Naive thymus-derived CD8-positive, alpha-beta T cell (primary cell): ENCODE results near the gene THSD4. TPM values are rescaled to one million over a fixed set of nuclear protein-coding genes. Genes with fewer than 3 reads are reported as not detected.

Experiments
- ATAC-seq, 2 donors: fragments of 150-1000 bp; cut with Tn5 transposase in 1 of 2; sonication (Bioruptor Pico), chemical (Tn5 transposase) in 1 of 2; 1 replicate in 1 of 2; 2 replicates in 1 of 2; pipeline ENCODE4 v1.10.0; 2021; ENCODE audit warnings: mild to moderate bottlenecking in 2 of 2, moderate library complexity in 2 of 2
- POLR2A ChIA-PET: fragments of 350-600 bp; sonication (Branson Sonifier 250); formaldehyde crosslinking; loops from one replicate; lab custom pipeline; 2021; ENCODE audit warnings: antibody characterized with exemption; lab: Charles Lee
- DNase-seq, 10 donors: peaks; one replicate each; pipeline versions ENCODE4 v3.0.0 to v3.0.0-alpha.2; 2020 to 2022
- H3K27ac Mint-ChIP-seq, 10 donors: one replicate each; pipeline ENCODE4 v1.8.0; 2020 to 2022; ENCODE audit warnings: mild to moderate bottlenecking in 10 of 10, mixed read lengths in 10 of 10, moderate library complexity in 4 of 10, inconsistent platforms in 1 of 10
- H3K27me3 Mint-ChIP-seq, 5 donors: one replicate each; pipeline ENCODE4 v1.8.0; 2021 to 2022; ENCODE audit warnings: mixed read lengths in 5 of 5
- H3K36me3 Mint-ChIP-seq, 3 donors: one replicate each; pipeline ENCODE4 v1.8.0; 2020 to 2022; ENCODE audit warnings: mixed read lengths in 3 of 3, mild to moderate bottlenecking in 2 of 3, inconsistent platforms in 1 of 3
- H3K4me1 Mint-ChIP-seq, 4 donors: one replicate each; pipeline ENCODE4 v1.8.0; 2021 to 2022; ENCODE audit warnings: mixed read lengths in 4 of 4
- H3K4me3 Mint-ChIP-seq, 10 donors: one replicate each; pipeline ENCODE4 v1.8.0; 2020 to 2022; ENCODE audit warnings: mild to moderate bottlenecking in 10 of 10, mixed read lengths in 10 of 10, moderate library complexity in 6 of 10, inconsistent platforms in 1 of 10
- H3K9me3 Mint-ChIP-seq, 9 donors: one replicate each; pipeline ENCODE4 v1.8.0; 2020 to 2022; ENCODE audit warnings: mixed read lengths in 9 of 9, mild to moderate bottlenecking in 3 of 9, inconsistent platforms in 1 of 9, moderate library complexity in 1 of 9
- polyA plus RNA-seq, 3 donors: library from polyadenylated mRNA; unstranded; fragments of 300-500 nt; fragmentation: Illumina TruSeq; gene quantifications; one replicate each; pipeline ENCODE4 v1.2.3, GENCODE V29; 2021
- total RNA-seq, 8 experiments: library from RNA in 2 of 8; stranded (reverse) in 2 of 8; gene quantifications; one replicate each; pipeline ENCODE4 v1.2.3 and lab custom pipeline; 2021 to 2026

Gene THSD4
- total and polyA plus RNA-seq, 5 experiments from 2014 or later: not detected

DNA sequence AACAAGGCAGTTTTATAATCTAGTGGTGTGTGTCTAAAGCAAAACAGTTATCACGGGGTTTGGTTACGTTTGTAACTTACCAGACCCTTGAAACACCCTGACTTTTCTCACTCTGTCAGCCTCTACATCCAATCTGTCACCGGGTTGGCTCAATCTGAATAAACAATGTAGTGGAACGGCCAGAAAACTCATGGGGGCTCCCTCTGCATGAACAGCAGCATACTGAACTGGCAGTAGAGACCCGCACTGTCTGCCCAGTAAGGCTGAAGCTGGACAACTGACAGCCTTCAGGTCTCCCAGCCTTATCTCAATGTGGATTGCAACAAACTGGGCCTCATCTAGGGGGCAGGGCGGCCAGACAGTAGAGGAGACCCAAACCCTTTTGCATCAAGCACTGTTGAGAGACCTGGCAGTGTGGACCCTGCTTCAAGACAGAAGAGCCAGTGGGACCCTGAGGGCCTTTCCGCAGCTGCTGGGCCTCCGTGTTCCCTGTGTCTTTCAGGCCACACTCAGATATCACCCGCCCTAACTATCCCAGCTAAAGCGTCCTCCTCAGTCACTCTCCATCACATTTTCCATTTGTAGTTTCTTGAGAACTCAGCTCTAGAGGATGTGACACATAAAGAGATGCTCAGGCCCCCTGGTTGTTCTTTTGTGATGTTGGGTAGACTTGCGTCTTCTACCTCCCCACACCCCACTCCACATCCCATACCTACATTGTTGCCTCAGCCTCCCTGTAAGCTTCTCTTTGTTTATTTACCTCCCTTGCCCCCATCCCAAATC is 513.9 kb downstream of the THSD4 start:
- DNase-seq: no peak
- Mint-ChIP-seq H3K27ac (no peak overlapping the region), H3K4me3 (no peak overlapping the region), H3K4me1 (no peaks in the 10 kb centered on the region), H3K9me3 (no peaks in the 10 kb centered on the region), H3K36me3 (no peaks in the 10 kb centered on the region), H3K27me3 (peaks cover 2 to 72% (median 19%) of the 10 kb centered on the region in 5 donors)
- POLR2A ChIA-PET: no interaction called here
- ATAC-seq: no peak

DNA sequence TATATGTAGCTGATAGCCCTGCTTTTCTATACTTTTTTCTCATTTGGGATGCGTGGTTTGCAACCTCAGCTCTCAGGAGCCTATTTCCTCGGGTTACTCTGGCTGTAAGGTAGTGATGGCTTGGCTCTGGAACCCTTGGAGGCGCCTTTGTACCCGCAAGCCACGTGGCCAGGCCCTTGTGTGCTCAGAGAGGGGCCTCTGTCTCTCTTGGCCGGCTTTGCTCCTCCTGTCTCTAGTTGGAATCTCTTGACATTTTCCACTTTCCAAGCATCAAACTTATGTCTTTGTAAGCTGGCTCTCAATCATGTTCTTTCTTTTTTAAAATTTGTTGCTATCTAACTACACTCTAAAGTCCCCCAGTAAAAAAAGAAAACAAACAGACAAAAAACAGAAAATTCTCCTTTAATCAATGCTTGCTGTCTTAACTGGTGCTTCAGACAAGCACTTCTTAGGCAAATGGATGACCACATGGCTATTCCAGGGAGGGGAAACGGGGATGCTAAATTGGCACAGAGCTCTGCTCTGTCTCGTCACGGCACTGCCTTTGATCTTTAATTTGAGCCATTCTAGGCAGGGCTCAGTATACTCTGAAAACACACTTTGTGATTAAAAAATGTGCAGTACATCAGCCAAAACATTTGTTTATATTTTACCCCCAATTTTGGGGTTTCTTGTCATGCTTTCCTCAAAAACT is 514.7 kb downstream of the THSD4 start:
- peaks cover 2 to 72% (median 26%) of the 10 kb centered on the region in 5 donors for H3K27me3 Mint-ChIP-seq
- ATAC-seq: no peak

DNA sequence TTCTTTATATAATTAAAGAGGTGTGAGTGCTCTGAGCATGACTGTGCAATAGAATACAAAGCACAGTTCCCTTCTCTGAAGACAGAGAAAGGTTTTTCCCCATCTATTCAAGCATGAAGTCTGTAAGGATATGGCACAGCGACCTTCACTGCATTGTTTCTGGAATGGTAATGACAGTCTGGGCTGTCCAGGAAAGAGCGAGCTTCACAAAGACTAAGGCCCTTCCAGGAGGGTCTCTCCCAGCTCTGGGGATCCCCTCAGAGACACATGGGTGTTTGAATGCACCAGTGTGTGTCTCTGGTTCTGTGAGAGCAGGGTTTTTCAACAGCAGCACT is 515.2 kb downstream of the THSD4 start:
- Mint-ChIP-seq H3K27ac (no peak overlapping the region), H3K9me3 (no peaks in the 10 kb centered on the region), H3K27me3 (peaks cover 2 to 74% (median 31%) of the 10 kb centered on the region in 5 donors), H3K36me3 (no peaks in the 10 kb centered on the region), H3K4me3 (no peak overlapping the region), H3K4me1 (no peaks in the 10 kb centered on the region)
- POLR2A ChIA-PET: no interaction called here
- ATAC-seq (no peak), DNase-seq (no peak)

More for the DNA sequence above, 514.7 kb downstream of the THSD4 start:
- no peak for DNase-seq
- POLR2A ChIA-PET: no interaction called here
- Mint-ChIP-seq H3K4me3 (no peak overlapping the region), H3K36me3 (no peaks in the 10 kb centered on the region), H3K4me1 (no peaks in the 10 kb centered on the region), H3K9me3 (no peaks in the 10 kb centered on the region), H3K27ac (no peak overlapping the region)

DNA sequence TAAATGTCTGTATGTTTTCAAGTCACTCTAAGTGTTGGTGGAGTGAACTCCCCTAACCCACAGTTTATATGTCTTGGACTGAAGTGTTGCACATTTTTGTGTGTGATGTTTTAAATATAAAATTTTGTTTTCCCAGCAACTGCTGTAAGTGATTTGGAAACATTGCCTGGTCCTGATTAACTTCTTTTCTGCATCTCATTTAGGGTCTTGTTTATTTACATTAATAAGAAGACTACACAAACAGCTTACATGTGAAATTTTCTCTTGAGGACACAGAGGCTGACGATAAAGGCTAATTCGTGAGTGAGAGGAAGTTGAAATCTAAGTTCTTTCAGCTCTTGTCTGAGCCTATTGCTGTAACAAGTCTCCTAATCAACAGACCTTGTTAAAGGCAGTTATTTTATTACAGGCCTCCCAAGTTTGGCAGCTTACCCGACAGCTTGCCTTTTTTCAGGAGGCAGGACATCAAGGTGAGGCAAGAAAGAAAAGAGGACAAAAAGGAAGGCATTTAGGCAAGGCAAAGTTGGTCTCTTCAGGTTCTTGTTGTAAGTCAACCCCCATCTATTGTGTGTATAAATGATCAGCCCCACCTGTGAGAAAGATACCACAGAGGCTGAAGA is 517.4 kb downstream of the THSD4 start:
- no peak overlapping the region for H3K4me3 Mint-ChIP-seq
- H3K36me3 Mint-ChIP-seq: no peaks in the 10 kb centered on the region
- ATAC-seq (no peak), DNase-seq (no peak)
- POLR2A ChIA-PET: no interaction called here
- no peaks in the 10 kb centered on the region for H3K9me3 Mint-ChIP-seq
- H3K4me1 Mint-ChIP-seq: no peaks in the 10 kb centered on the region
- no peak overlapping the region for H3K27ac Mint-ChIP-seq
- peaks cover 2 to 74% (median 37%) of the 10 kb centered on the region in 5 donors for H3K27me3 Mint-ChIP-seq

DNA sequence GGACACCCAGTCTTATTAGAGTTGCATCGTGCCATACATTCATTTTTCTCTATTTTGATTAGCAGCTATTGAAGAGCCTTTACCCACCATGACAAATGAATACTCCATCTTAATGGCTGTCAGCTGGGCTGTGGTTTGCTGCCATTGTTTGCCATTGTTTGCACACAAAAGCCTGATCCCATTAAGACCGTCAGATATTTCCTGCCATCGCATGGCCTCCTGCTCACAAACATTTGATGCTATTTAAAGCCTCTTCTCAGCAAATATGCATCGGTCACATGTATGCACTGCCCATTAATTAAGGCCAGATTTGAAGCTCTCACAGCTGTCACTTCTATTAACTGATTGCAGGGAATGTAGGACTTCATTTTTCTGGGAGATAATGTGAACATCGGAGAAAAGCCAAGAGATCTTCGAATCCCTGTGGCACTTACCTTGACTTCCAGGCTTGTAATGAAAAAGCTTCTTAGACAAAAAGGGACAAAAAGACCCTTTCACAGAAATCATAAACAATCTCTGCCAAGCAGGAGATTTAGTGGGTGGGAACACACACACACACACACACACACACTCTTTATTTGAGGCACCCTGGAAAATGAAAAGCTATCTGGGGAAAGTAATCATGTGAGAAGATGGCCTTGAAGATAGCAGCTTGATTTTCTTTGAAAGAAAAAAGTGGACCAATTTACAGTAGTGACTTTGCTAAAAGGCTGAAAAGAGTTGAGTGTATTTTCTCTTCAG is 519.7 kb downstream of the THSD4 start:
- no peaks in the 10 kb centered on the region for H3K9me3 Mint-ChIP-seq
- no peak for ATAC-seq
- H3K27me3 Mint-ChIP-seq: peaks cover 2 to 60% (median 31%) of the 10 kb centered on the region in 5 donors
- H3K4me1 Mint-ChIP-seq: no peaks in the 10 kb centered on the region
- H3K4me3 Mint-ChIP-seq: no peak overlapping the region
- POLR2A ChIA-PET: no interaction called here
- H3K27ac Mint-ChIP-seq: no peak overlapping the region
- DNase-seq: no peak
- no peaks in the 10 kb centered on the region for H3K36me3 Mint-ChIP-seq

- peaks cover 4 to 57% (median 30%) of the 10 kb centered on the region in 5 donors for H3K27me3 Mint-ChIP-seq
- H3K36me3 Mint-ChIP-seq: no peaks in the 10 kb centered on the region
- no peaks in the 10 kb centered on the region for H3K4me1 Mint-ChIP-seq
- H3K9me3 Mint-ChIP-seq: no peaks in the 10 kb centered on the region
- H3K4me3 Mint-ChIP-seq: no peak overlapping the region
- no peak overlapping the region for H3K27ac Mint-ChIP-seq
- ATAC-seq (no peak), DNase-seq (no peak)
- POLR2A ChIA-PET: no interaction called here
Measured at GRCh38 chr15:71635735-71636134, 520.5 kb downstream of the THSD4 start.

- Mint-ChIP-seq H3K4me3 (no peak overlapping the region), H3K27ac (no peak overlapping the region), H3K36me3 (no peaks in the 10 kb centered on the region), H3K4me1 (no peaks in the 10 kb centered on the region), H3K27me3 (peaks cover 4 to 50% (median 30%) of the 10 kb centered on the region in 5 donors), H3K9me3 (peaks cover 0 to 3% (median 0%) of the 10 kb centered on the region in 9 donors)
- POLR2A ChIA-PET: no interaction called here
- ATAC-seq (no peak), DNase-seq (no peak)
Measured at GRCh38 chr15:71638876-71639275, 523.6 kb downstream of the THSD4 start.

DNA sequence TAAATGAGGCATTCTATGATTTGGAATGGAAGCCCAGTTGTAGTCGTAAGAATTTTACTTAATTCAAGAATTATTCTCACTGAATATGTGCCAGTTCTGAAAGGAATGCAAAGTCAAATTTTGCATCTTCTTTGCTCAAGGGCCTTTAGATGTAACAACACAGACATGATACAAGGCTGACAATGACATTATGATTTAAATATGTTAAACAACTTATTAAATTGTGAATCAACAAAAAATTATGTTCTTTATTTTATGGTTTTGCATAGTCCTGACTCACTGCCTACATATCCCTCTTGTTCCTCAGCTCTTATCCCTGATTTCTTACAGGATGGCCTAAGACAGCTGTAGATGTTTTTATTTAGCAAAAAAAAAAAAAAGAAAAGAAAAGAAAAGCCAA is 524.2 kb downstream of the THSD4 start:
- no peak for DNase-seq
- H3K4me3 Mint-ChIP-seq: no peak overlapping the region
- H3K9me3 Mint-ChIP-seq: peaks cover 0 to 3% (median 0%) of the 10 kb centered on the region in 9 donors
- H3K4me1 Mint-ChIP-seq: no peaks in the 10 kb centered on the region
- no peaks in the 10 kb centered on the region for H3K36me3 Mint-ChIP-seq
- no peak overlapping the region for H3K27ac Mint-ChIP-seq
- no peak for ATAC-seq
- POLR2A ChIA-PET: no interaction called here
- peaks cover 4 to 45% (median 27%) of the 10 kb centered on the region in 5 donors for H3K27me3 Mint-ChIP-seq

DNA sequence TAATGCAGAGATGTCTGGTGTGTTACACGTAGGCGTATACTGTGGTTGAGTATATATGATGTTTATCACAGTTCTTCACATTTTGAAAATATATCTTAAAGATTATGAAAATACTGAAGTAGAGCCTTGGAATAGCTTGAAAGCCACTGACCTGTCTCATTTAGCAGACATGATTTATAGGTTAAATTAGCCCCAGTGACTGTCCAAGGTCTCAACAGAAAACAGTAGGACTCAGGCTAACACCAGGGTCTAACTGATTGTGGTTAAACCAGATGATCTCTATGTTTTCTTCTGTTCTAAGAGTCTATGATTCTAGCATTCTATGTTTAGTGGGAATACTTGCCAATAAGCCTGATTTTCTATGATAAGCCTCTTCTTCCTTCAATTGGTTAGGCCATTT is 528.6 kb downstream of the THSD4 start:
- DNase-seq (no peak), ATAC-seq (no peak)
- Mint-ChIP-seq H3K27ac (no peak overlapping the region), H3K36me3 (no peaks in the 10 kb centered on the region), H3K27me3 (peaks cover 5 to 62% (median 13%) of the 10 kb centered on the region in 5 donors), H3K9me3 (peaks cover 0 to 8% (median 2%) of the 10 kb centered on the region in 9 donors), H3K4me3 (no peak overlapping the region), H3K4me1 (no peaks in the 10 kb centered on the region)
- POLR2A ChIA-PET: no interaction called here

- Mint-ChIP-seq H3K36me3 (no peaks in the 10 kb centered on the region), H3K4me1 (no peaks in the 10 kb centered on the region)
- no peak for ATAC-seq
Measured at GRCh38 chr15:71646767-71647486, 531.7 kb downstream of the THSD4 start.

DNA sequence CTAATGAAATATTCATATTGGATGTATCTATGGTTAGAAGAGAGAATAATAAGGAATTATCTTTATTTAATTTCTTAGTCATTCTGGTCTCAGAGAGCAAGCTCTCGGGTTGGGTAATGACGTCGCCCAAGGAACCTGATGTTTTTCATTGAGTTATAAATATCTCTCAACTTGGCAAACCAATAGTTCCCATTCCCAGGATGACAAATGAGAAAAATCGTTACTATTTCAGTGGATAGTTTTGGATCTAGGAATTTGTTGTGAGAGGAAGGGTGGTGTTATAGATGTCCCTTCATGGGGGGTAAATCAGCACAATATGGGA is 532.2 kb downstream of the THSD4 start:
- H3K27ac Mint-ChIP-seq: no peak overlapping the region
- no peaks in the 10 kb centered on the region for H3K4me1 Mint-ChIP-seq
- no peak for DNase-seq
- peaks cover 2 to 66% (median 9%) of the 10 kb centered on the region in 5 donors for H3K27me3 Mint-ChIP-seq
- ATAC-seq: no peak
- no peak overlapping the region for H3K4me3 Mint-ChIP-seq
- peaks cover 0 to 8% (median 0%) of the 10 kb centered on the region in 9 donors for H3K9me3 Mint-ChIP-seq
- no peaks in the 10 kb centered on the region for H3K36me3 Mint-ChIP-seq
- POLR2A ChIA-PET: no interaction called here

More at GRCh38 chr15:71646767-71647486, 531.7 kb downstream of the THSD4 start:
- no peak overlapping the region for H3K4me3 Mint-ChIP-seq
- no peak overlapping the region for H3K27ac Mint-ChIP-seq
- H3K27me3 Mint-ChIP-seq: peaks cover 2 to 66% (median 10%) of the 10 kb centered on the region in 5 donors
- DNase-seq: no peak
- H3K9me3 Mint-ChIP-seq: peaks cover 0 to 8% (median 0%) of the 10 kb centered on the region in 9 donors
- POLR2A ChIA-PET: no interaction called here

DNA sequence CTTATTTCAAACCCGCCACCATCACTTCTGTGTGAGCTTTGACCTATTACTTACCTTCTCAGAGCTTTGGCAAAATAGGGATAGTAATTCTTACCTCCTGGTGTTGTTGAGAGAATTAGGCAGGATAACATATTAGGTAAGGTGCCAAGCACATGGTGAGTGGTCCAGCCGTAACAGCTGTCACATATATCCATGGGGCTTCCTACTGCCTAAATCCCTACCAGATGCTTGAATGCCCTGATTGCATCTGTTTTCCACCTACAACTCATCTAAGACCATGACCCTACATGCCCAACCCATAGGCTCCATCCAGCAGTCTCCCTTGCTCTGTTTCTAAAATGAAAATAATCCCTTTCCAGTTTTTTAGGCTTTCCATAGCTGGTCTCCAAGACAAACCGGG is 532.8 kb downstream of the THSD4 start:
- no peaks in the 10 kb centered on the region for H3K36me3 Mint-ChIP-seq
- H3K27me3 Mint-ChIP-seq: peaks cover 2 to 73% (median 9%) of the 10 kb centered on the region in 5 donors
- ATAC-seq (no peak), DNase-seq (no peak)
- no peak overlapping the region for H3K27ac Mint-ChIP-seq
- no peaks in the 10 kb centered on the region for H3K4me1 Mint-ChIP-seq
- peaks cover 0 to 8% (median 0%) of the 10 kb centered on the region in 9 donors for H3K9me3 Mint-ChIP-seq
- H3K4me3 Mint-ChIP-seq: no peak overlapping the region
- POLR2A ChIA-PET: no interaction called here
